Mesenchymal stem cell (in vitro differentiated cells and primary cell): Measurements from ENCODE around the gene INPP5E.

ENCODE experiments used
- DNase-seq: peaks from one replicate; pipeline ENCODE4 v3.0.0-alpha.2; 2013
- H2AFZ ChIP-seq: one replicate; pipeline ENCODE4 v1.6.1; 2013; ENCODE audit warnings: low read depth, mild to moderate bottlenecking, control low read depth, inconsistent platforms, low read length, moderate library complexity
- H2AK5ac ChIP-seq: 2 replicates; pipeline ENCODE4 v1.6.1; 2013; ENCODE audit warnings: low read length, moderate library complexity, mild to moderate bottlenecking, inconsistent platforms; ENCODE audit not compliant: severe bottlenecking
- H2BK120ac ChIP-seq: one replicate; pipeline ENCODE4 v1.6.1; 2013; ENCODE audit warnings: low read depth, mild to moderate bottlenecking, inconsistent platforms, low read length, moderate library complexity
- H2BK12ac ChIP-seq, 2 experiments: one replicate each; pipeline ENCODE4 v1.6.1; 2013; ENCODE audit warnings: inconsistent platforms in 2 of 2, low read length in 2 of 2, mild to moderate bottlenecking in 2 of 2, moderate library complexity in 2 of 2, control low read depth in 1 of 2
- H2BK15ac ChIP-seq: one replicate; pipeline ENCODE4 v1.6.1; 2013; ENCODE audit warnings: mild to moderate bottlenecking, low read depth, inconsistent platforms; ENCODE audit not compliant: poor library complexity, severe bottlenecking
- H2BK5ac ChIP-seq: 2 replicates; pipeline ENCODE4 v1.6.1; 2013; ENCODE audit warnings: low read depth, mild to moderate bottlenecking, low read length, control low read depth, inconsistent platforms; ENCODE audit not compliant: poor library complexity, severe bottlenecking
- H3K14ac ChIP-seq, 2 experiments: one replicate each; pipeline ENCODE4 v1.6.1; 2013; ENCODE audit warnings: inconsistent platforms in 2 of 2, low read length in 2 of 2, control low read depth in 1 of 2, mild to moderate bottlenecking in 1 of 2, moderate library complexity in 1 of 2
- H3K18ac ChIP-seq, 2 experiments: one replicate each; pipeline ENCODE4 v1.6.1; 2013; ENCODE audit warnings: inconsistent platforms in 2 of 2, low read length in 2 of 2, control low read depth in 1 of 2, low read depth in 1 of 2, mild to moderate bottlenecking in 1 of 2
- H3K23ac ChIP-seq, 2 experiments: one replicate each; pipeline ENCODE4 v1.6.1; 2013; ENCODE audit warnings: inconsistent platforms in 2 of 2, low read length in 2 of 2, mild to moderate bottlenecking in 2 of 2, moderate library complexity in 2 of 2, control low read depth in 1 of 2
- H3K27ac ChIP-seq: 2 replicates; pipeline ENCODE4 v1.5.1; 2013; ENCODE audit warnings: mild to moderate bottlenecking, moderate library complexity, low read length, control low read depth, inconsistent platforms; ENCODE audit not compliant: poor library complexity, severe bottlenecking
- H3K27me3 ChIP-seq, 2 experiments: 2 replicates each; pipeline versions ENCODE4 v1.6.1 to v1.7.0; 2013; ENCODE audit warnings: low read length in 2 of 2, mild to moderate bottlenecking in 2 of 2, moderate library complexity in 2 of 2, control low read depth in 1 of 2, inconsistent platforms in 1 of 2; ENCODE audit not compliant: control insufficient read depth in 1 of 2, insufficient read depth in 1 of 2
- H3K36me3 ChIP-seq, 2 experiments: 2 replicates each; pipeline versions ENCODE4 v1.6.1 to v1.7.0; 2013; ENCODE audit warnings: low read length in 2 of 2, control low read depth in 1 of 2, inconsistent platforms in 1 of 2, low read depth in 1 of 2, mild to moderate bottlenecking in 1 of 2; ENCODE audit not compliant: insufficient read depth in 2 of 2, control insufficient read depth in 1 of 2
- H3K4ac ChIP-seq, 2 experiments: one replicate each; pipeline ENCODE4 v1.6.1; 2013; ENCODE audit warnings: inconsistent platforms in 2 of 2, low read length in 2 of 2, mild to moderate bottlenecking in 2 of 2, moderate library complexity in 2 of 2, control low read depth in 1 of 2, low read depth in 1 of 2
- H3K4me1 ChIP-seq: 2 replicates; pipeline ENCODE4 v1.6.1; 2013; ENCODE audit warnings: low read depth, low read length, control low read depth; ENCODE audit not compliant: control insufficient read depth, insufficient read depth
- H3K4me2 ChIP-seq: 2 replicates; pipeline ENCODE4 v1.6.1; 2013; ENCODE audit warnings: low read length, mild to moderate bottlenecking, inconsistent platforms; ENCODE audit not compliant: poor library complexity, severe bottlenecking
- H3K4me3 ChIP-seq, 2 experiments: 2 replicates each; pipeline versions ENCODE4 v1.5.1 to v1.7.0; 2013; ENCODE audit warnings: low read length in 2 of 2, mild to moderate bottlenecking in 2 of 2, control low read depth in 1 of 2, low read depth in 1 of 2; ENCODE audit not compliant: insufficient read depth in 1 of 2
- H3K79me1 ChIP-seq: replicated peaks from 2 replicates; pipeline ENCODE4 v1.6.1; 2013; ENCODE audit warnings: mild to moderate bottlenecking, control low read depth, low read length, inconsistent platforms; ENCODE audit not compliant: poor library complexity, severe bottlenecking
- H3K9ac ChIP-seq: 2 replicates; pipeline ENCODE4 v1.7.0; 2013; ENCODE audit warnings: mild to moderate bottlenecking, low read length, moderate library complexity
- H3K9me3 ChIP-seq: 2 replicates; pipeline ENCODE4 v1.7.0; 2013; ENCODE audit warnings: mild to moderate bottlenecking, low read length; ENCODE audit not compliant: control insufficient read depth
- H4K8ac ChIP-seq: one replicate; pipeline ENCODE4 v1.6.1; 2013; ENCODE audit warnings: inconsistent platforms, mild to moderate bottlenecking, low read length, moderate library complexity
- H4K91ac ChIP-seq: one replicate; pipeline ENCODE4 v1.6.1; 2013; ENCODE audit warnings: mild to moderate bottlenecking, low read length, inconsistent platforms
- WGBS: methylation state at CpG from one replicate; pipeline ENCODE4 v1.1.7; 2013; ENCODE audit warnings: mixed read lengths; 5-methylcytosine and 5-hydroxymethylcytosine counted together

INPP5E gene

DNA sequence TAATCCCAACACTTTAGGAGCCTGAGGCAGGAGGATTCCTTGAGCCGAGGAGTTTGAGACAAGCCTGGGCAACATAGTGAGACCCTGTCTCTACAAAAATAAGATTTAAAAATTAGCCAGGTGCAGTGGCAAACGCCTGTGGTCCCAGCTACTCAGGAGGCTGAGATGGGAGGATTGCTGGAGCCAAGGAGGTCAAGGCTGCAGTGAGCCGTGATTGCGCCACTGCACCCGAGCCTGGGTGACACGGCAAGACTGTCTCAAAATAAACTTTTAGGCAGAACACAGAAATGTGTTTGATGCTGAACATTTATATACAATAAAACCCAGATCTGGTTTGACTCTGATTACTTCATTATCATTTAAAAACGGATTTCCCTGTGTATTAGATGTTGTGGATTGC is 34.2 kb downstream of the INPP5E start:
- Histone ChIP-seq H2AK5ac (no peak overlapping the region), H2BK5ac (no peak overlapping the region), H2BK120ac (no peak overlapping the region), H3K9me3 (no peaks in the 10 kb centered on the region), H3K27me3 (no peaks in the 10 kb centered on the region), H3K4me2 (no peak overlapping the region), H4K8ac (no peak overlapping the region), H4K91ac (no peak overlapping the region), H3K79me1 (peaks cover 33% of the 10 kb centered on the region), H2AFZ (no peak overlapping the region), H3K4me3 (no peak overlapping the region), H3K4me1 (peaks cover 14% of the 10 kb centered on the region), H3K23ac (no peak overlapping the region), H2BK15ac (no peak overlapping the region), H3K18ac (no peak overlapping the region), H3K27ac (no peak overlapping the region), H2BK12ac (no peak overlapping the region), H3K14ac (no peak overlapping the region), H3K9ac (no peak overlapping the region), H3K36me3 (peaks cover 50 to 54% of the 10 kb centered on the region in 2 experiments), H3K4ac (no peak overlapping the region)
- WGBS, result 95% methylated on average over 4 of the region's 7 CpGs
- DNase-seq, result no peak

DNA sequence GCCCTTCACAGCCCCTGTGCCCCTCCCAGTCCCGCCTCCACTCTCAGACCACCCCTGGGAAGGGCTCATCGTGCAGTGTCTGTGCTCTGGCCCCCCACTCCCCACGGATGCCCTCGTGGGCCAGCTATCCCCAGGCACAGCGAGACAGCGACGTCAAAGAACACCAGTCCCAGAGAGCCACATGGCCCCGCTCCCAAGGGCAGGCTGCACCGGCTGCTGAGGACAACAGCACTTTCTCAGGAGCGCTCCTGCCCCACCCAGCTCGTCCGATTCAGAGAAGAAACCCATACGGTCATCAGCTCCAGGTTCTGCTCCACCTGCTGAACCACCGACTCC is 34.9 kb downstream of the INPP5E start:
- Histone ChIP-seq H2BK120ac (no peak overlapping the region), H3K4me1 (peaks cover 14% of the 10 kb centered on the region), H3K18ac (no peak overlapping the region), H3K9ac (no peak overlapping the region), H3K4me3 (no peak overlapping the region), H3K4me2 (no peak overlapping the region), H4K8ac (no peak overlapping the region), H3K4ac (no peak overlapping the region), H2BK15ac (no peak overlapping the region), H3K14ac (no peak overlapping the region), H2BK12ac (no peak overlapping the region), H2AFZ (no peak overlapping the region), H4K91ac (peak overlapping the region; percentile 34), H3K36me3 (peaks cover 50 to 54% of the 10 kb centered on the region in 2 experiments), H3K27ac (no peak overlapping the region), H3K79me1 (peaks cover 29% of the 10 kb centered on the region), H2BK5ac (no peak overlapping the region), H3K9me3 (no peaks in the 10 kb centered on the region), H3K27me3 (no peaks in the 10 kb centered on the region), H3K23ac (no peak overlapping the region), H2AK5ac (no peak overlapping the region)
- DNase-seq, result no peak
- 93% methylated on average over 14 of the region's 14 CpGs for WGBS

DNA sequence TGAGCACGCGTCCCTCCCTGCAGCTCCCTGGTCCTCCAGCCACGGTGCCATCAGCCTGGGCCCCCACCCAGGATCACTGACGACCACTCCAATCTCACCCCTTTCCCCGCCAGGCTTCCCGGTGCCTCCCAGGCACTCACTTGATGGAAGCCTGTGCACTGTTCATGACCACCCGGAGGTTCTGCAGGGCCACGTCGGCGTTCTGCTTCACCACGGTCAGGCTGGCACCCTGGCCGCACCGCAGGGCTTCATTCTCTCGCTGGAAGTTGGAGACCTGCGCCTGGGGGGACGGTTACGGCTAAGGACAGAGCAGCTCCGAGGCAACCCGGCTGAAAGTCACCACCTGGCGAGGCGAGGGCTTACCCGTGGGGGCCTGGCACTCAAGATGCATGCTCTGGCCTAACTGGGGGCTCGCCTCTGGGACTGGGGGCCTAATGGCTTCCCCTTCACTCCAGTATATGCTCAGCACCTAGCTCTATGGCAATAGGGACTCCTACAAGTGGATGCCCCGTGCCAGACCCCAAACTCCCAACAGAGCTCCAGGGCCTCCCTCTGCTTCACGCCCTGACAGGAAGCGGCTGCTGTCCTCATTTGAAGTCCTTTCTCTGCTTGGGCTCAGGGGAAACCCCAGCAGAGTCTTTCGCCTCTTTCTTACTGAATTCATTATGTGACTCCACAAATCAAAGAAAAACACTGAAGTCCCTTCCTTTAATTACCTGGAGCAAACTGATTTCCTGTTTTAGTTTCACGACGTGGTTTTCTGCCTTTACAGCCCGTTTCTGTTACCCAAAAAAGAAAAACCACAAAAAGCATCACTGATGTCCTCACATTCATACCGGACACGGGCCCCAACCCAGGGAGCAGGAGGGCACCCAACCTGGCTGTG is 35.5 kb downstream of the INPP5E start:
- no peak overlapping the region for H2BK12ac ChIP-seq
- H2AK5ac ChIP-seq, result no peak overlapping the region
- H3K27me3 ChIP-seq, result no peaks in the 10 kb centered on the region
- no peak overlapping the region for H3K18ac ChIP-seq
- peaks cover 28% of the 10 kb centered on the region for H3K79me1 ChIP-seq
- no peak overlapping the region for H2BK15ac ChIP-seq
- H2AFZ ChIP-seq, result no peak overlapping the region
- no peak overlapping the region for H3K23ac ChIP-seq
- DNase-seq, result no peak
- H4K8ac ChIP-seq, result no peak overlapping the region
- no peak overlapping the region for H3K4me3 ChIP-seq
- no peaks in the 10 kb centered on the region for H3K9me3 ChIP-seq
- no peak overlapping the region for H3K4me2 ChIP-seq
- H3K9ac ChIP-seq, result no peak overlapping the region
- H3K36me3 ChIP-seq, result peaks cover 50 to 54% of the 10 kb centered on the region in 2 experiments
- no peak overlapping the region for H3K14ac ChIP-seq
- H3K4me1 ChIP-seq, result peaks cover 11% of the 10 kb centered on the region
- H3K27ac ChIP-seq, result no peak overlapping the region
- no peak overlapping the region for H2BK5ac ChIP-seq
- no peak overlapping the region for H2BK120ac ChIP-seq
- H4K91ac ChIP-seq, result no peak overlapping the region
- H3K4ac ChIP-seq, result no peak overlapping the region
- WGBS, result 96% methylated on average over 32 of the region's 32 CpGs

DNA sequence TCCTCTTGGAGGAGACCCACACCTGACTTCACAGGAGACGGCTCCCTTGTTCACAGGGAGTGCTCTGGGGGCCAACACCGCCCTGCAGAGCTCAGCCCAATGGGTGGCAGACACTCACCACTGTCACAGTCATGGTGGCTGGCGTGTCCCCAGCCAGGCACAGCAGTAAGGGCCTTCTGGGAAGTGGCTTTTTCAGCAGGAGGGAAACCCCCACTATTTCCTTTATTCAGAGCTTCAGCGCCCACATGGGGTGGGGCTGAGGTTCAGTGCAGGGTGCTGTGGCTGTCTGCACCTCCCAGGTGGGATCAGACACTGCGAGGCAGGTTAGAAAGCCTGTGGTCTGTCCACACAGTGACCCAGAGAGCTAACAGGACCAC is 36.1 kb downstream of the INPP5E start:
- H2BK120ac ChIP-seq, result no peak overlapping the region
- no peak overlapping the region for H3K18ac ChIP-seq
- no peak overlapping the region for H4K8ac ChIP-seq
- H3K14ac ChIP-seq, result no peak overlapping the region
- no peak overlapping the region for H3K27ac ChIP-seq
- H3K23ac ChIP-seq, result no peak overlapping the region
- no peak overlapping the region for H3K4me2 ChIP-seq
- H3K27me3 ChIP-seq, result no peaks in the 10 kb centered on the region
- H3K36me3 ChIP-seq, result peaks cover 52 to 57% of the 10 kb centered on the region in 2 experiments
- peaks cover 26% of the 10 kb centered on the region for H3K79me1 ChIP-seq
- no peak overlapping the region for H3K9ac ChIP-seq
- no peak overlapping the region for H2AFZ ChIP-seq
- H2BK15ac ChIP-seq, result no peak overlapping the region
- no peak overlapping the region for H2BK5ac ChIP-seq
- no peak overlapping the region for H4K91ac ChIP-seq
- H2BK12ac ChIP-seq, result no peak overlapping the region
- DNase-seq, result no peak
- peaks cover 14% of the 10 kb centered on the region for H3K4me1 ChIP-seq
- WGBS, result 99% methylated on average over 4 of the region's 5 CpGs
- H3K4ac ChIP-seq, result no peak overlapping the region
- no peak overlapping the region for H3K4me3 ChIP-seq
- H3K9me3 ChIP-seq, result no peaks in the 10 kb centered on the region
- no peak overlapping the region for H2AK5ac ChIP-seq
